ENCODE measurements around the gene LRRC57. TPM values are rescaled to one million over a fixed set of nuclear protein-coding genes. Genes with fewer than 3 reads are reported as not detected.

LRRC57 gene
- total RNA-seq, 4 donors from 2014 or later: 6.0 to 15.4 (median 10.0) TPM

DNA sequence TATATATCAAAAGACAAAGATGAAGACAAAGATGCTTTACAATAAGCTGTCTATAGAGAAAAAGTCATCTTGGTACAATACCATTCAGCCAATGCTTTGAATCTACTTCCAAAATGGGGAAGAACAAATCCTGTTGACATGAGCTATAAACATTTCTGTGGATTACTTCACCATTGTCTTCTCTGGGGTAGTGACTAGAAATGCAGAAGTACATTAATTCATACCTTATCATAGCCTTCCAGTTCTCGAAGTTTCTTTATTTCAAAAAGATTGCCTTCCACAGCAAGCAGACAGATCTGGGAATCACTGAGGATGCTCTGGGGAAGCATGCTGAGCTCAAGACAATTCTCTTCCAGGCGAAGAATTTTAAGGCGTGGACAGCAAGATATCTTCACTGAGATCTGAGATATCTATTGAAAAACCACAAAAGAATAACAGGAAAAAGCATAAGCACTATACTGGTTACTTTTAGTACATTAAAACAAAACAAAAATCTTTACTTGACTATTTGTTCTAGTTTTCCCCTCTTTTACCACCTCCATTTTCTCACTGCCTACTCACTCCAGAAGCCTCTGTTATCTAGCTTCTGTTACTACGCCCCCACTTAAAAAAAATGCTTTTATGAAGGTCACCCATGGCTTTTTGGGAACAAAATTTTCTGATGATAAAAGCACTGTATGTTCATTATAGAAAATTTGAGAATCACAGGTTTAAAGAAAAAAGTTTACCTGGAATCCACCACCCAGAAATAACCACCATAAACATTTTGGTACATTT lies 3.6 kb downstream of the LRRC57 start:
- Histone ChIP-seq H3K36me3 (peaks cover 5 to 50% of the 10 kb centered on the region in 2 donors), H3K4me1 (peaks cover 27 to 30% of the 10 kb centered on the region in 2 donors), H3K27ac (no peak overlapping the region), H3K4me3 (no peak overlapping the region), H3K9me3 (no peaks in the 10 kb centered on the region), H3K27me3 (no peaks in the 10 kb centered on the region)
- no peak for TF ChIP-seq POLR2A (IDR thresholded peaks at IDR 0.05)
- no peak for TF ChIP-seq CTCF (IDR thresholded peaks at IDR 0.05 in 4 of 5, conservative IDR thresholded peaks at IDR 0.05 in 1 of 5)
- ATAC-seq (no peak), DNase-seq (no peak)
- in situ Hi-C loops (cut with MboI; ENCODE audit: low sequenced_read_pairs in 4 of 4): loop anchor here in 1 of 4 donors (10.0 kb wide), 1 partner anchor 100 kb away; no protein-coding TSS in a partner anchor
- intact Hi-C loops (cut with DNase I; ENCODE audit: low total_unique reads): loop anchor here (5.0 kb wide), 1 partner anchor 48 kb away; the partner anchor contains the start of gene SNAP23

DNA sequence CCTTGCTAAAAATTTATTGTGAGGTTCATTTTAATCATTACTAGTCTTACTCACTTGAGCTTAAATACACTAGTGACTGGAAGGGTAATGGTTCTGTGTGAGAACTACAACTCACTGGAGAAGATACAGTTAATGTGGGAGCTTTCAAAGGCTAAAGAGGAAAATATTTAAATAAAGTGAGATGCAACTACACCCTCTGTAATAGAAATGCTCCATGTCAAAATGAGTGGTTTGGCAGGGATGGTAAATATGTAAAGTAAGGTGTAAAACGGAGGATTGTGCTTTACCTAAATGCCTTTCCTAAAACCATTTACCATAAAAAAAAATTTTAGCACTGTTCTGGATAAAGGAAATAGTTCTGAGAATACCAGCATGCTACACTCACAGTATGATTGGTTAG lies 15.3 kb downstream of the LRRC57 start:
- H3K4me1 ChIP-seq: no peaks in the 10 kb centered on the region
- TF ChIP-seq POLR2A (IDR thresholded peaks at IDR 0.05) (no peak), CTCF (IDR thresholded peaks at IDR 0.05 in 4 of 5, conservative IDR thresholded peaks at IDR 0.05 in 1 of 5) (no peak)
- H3K9me3 ChIP-seq: no peaks in the 10 kb centered on the region
- DNase-seq (no peak), ATAC-seq (no peak)
- H3K4me3 ChIP-seq: no peak overlapping the region
- H3K27ac ChIP-seq: no peak overlapping the region
- peaks cover 10 to 49% of the 10 kb centered on the region in 2 donors for H3K36me3 ChIP-seq
- intact Hi-C loops (cut with DNase I; ENCODE audit: low total_unique reads) (no loop called here), in situ Hi-C loops (cut with MboI; ENCODE audit: low sequenced_read_pairs in 4 of 4) (loop anchor here in 1 of 4 donors (10.0 kb wide), 1 partner anchor 112 kb away; no protein-coding TSS in a partner anchor)
- no peaks in the 10 kb centered on the region for H3K27me3 ChIP-seq

DNA sequence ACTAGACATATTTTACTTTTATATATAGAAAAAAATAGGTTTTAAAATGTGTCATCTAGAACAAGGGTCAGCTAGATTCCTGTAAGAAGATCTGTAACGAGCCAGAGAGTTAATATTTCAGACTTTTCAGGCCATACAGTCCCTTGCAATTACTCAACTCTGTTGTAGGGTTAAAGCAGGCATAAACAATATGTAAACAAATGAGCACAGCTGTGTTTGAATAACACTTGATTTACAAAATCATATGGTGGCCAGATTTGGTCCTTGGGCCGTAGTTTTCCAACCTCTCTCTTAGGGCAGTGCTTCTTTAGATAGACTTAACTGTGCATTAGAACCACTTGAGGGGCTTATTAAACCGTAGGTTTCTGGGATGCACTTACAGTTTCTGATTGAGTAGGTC lies 19.6 kb downstream of the LRRC57 start:
- Histone ChIP-seq H3K27me3 (no peaks in the 10 kb centered on the region), H3K4me1 (no peaks in the 10 kb centered on the region), H3K9me3 (no peaks in the 10 kb centered on the region), H3K4me3 (no peak overlapping the region), H3K36me3 (peaks cover 10 to 66% of the 10 kb centered on the region in 2 donors), H3K27ac (no peak overlapping the region)
- intact Hi-C loops (cut with DNase I; ENCODE audit: low total_unique reads): no loop called here
- TF ChIP-seq CTCF (IDR thresholded peaks at IDR 0.05 in 4 of 5, conservative IDR thresholded peaks at IDR 0.05 in 1 of 5) (no peak), POLR2A (IDR thresholded peaks at IDR 0.05) (no peak)
- DNase-seq (no peak), ATAC-seq (no peak)
- in situ Hi-C loops (cut with MboI; ENCODE audit: low sequenced_read_pairs in 4 of 4): no loop called here

- Histone ChIP-seq H3K4me3 (no peak overlapping the region), H3K27me3 (no peaks in the 10 kb centered on the region), H3K4me1 (no peaks in the 10 kb centered on the region), H3K9me3 (no peaks in the 10 kb centered on the region), H3K27ac (no peak overlapping the region), H3K36me3 (peaks cover 3 to 58% of the 10 kb centered on the region in 2 donors)
- TF ChIP-seq CTCF (IDR thresholded peaks at IDR 0.05 in 4 of 5, conservative IDR thresholded peaks at IDR 0.05 in 1 of 5): no peak
- no peak for TF ChIP-seq POLR2A (IDR thresholded peaks at IDR 0.05)
- DNase-seq (no peak), ATAC-seq (no peak)
- intact Hi-C loops (cut with DNase I; ENCODE audit: low total_unique reads) (no loop called here), in situ Hi-C loops (cut with MboI; ENCODE audit: low sequenced_read_pairs in 4 of 4) (no loop called here)
These were observed 25.3 kb downstream of the LRRC57 start for GRCh38 chr15:42523331-42523730.

Data from gastrocnemius medialis (tissue), 4 donors.